ENCODE measurements around the gene GDA. TPM values are rescaled to one million over a fixed set of nuclear protein-coding genes. Genes with fewer than 3 reads are reported as not detected.
"Not testable (repeated sequence)": the region's sequence is repeated elsewhere in the genome, so short reads cannot be mapped to it uniquely, and the experiment has no call there.

Gene GDA
- total and polyA plus RNA-seq, 4 donors = 0.88 to 4.3 (median 2.8) TPM

- H3K27me3 ChIP-seq (ENCODE audit: control insufficient read depth, insufficient read depth, low read length) = no peaks in the 10 kb centered on the region
- H3K9me3 ChIP-seq (ENCODE audit: control insufficient read depth, insufficient read depth, low read length) = no peaks in the 10 kb centered on the region
- H3K4me3 ChIP-seq (ENCODE audit: low read depth, low read length) = no peak overlapping the region
- 91% methylated on average over 3 of the region's 3 CpGs for WGBS (ENCODE audit: insufficient coverage)
- H3K4me1 ChIP-seq (ENCODE audit: control insufficient read depth, insufficient read depth, low read length) = no peaks in the 10 kb centered on the region
- DNase-seq (ENCODE audit: low read depth in 4 of 6, low spot score in 6 of 6) = no peak
- no peaks in the 10 kb centered on the region for H3K36me3 ChIP-seq (ENCODE audit: control insufficient read depth, insufficient read depth, low read length)
- H3K27ac ChIP-seq (ENCODE audit: low read depth, low read length) = no peak overlapping the region
Measured at GRCh38 chr9:72257814-72258213, 108.6 kb downstream of the GDA start.

GRCh38 chr9:72262063-72262462 is 112.8 kb downstream of the GDA start:
- Histone ChIP-seq H3K4me3 (ENCODE audit: low read depth, low read length) (no peak overlapping the region), H3K27ac (ENCODE audit: low read depth, low read length) (no peak overlapping the region), H3K4me1 (ENCODE audit: control insufficient read depth, insufficient read depth, low read length) (no peaks in the 10 kb centered on the region), H3K9me3 (ENCODE audit: control insufficient read depth, insufficient read depth, low read length) (no peaks in the 10 kb centered on the region), H3K27me3 (ENCODE audit: control insufficient read depth, insufficient read depth, low read length) (no peaks in the 10 kb centered on the region), H3K36me3 (ENCODE audit: control insufficient read depth, insufficient read depth, low read length) (no peaks in the 10 kb centered on the region)
- WGBS (ENCODE audit: insufficient coverage) = 77% methylated on average over 2 of the region's 2 CpGs
- DNase-seq (ENCODE audit: low read depth in 4 of 6, low spot score in 6 of 6) = no peak

DNA sequence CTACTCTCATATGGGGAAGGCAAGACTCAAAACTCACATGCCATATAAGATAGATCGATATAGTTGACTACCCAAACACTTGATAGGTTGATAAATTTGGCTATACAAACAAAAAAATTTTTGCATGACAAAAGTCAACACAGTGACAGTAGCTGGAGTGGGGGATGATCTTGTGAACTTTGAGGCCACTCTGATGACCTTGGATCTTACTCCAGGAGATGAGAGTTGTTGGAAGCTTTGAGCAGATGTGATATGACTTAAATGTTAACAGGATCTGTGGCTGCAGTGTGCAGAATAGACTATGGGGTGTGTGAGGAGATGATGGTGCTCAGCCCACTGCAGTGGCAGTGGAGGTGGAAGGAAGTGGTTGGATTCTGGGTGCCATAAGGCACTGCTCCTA is 114.3 kb downstream of the GDA start:
- DNase-seq (ENCODE audit: low read depth in 4 of 6, low spot score in 6 of 6) = no peak
- H3K36me3 ChIP-seq (ENCODE audit: control insufficient read depth, insufficient read depth, low read length) = no peaks in the 10 kb centered on the region
- H3K9me3 ChIP-seq (ENCODE audit: control insufficient read depth, insufficient read depth, low read length) = no peaks in the 10 kb centered on the region
- no peaks in the 10 kb centered on the region for H3K4me1 ChIP-seq (ENCODE audit: control insufficient read depth, insufficient read depth, low read length)
- H3K27ac ChIP-seq (ENCODE audit: low read depth, low read length) = no peak overlapping the region
- no CpG with 5 or more reads among the region's 1 CpG for WGBS (ENCODE audit: insufficient coverage)
- no peak overlapping the region for H3K4me3 ChIP-seq (ENCODE audit: low read depth, low read length)
- no peaks in the 10 kb centered on the region for H3K27me3 ChIP-seq (ENCODE audit: control insufficient read depth, insufficient read depth, low read length)

DNA sequence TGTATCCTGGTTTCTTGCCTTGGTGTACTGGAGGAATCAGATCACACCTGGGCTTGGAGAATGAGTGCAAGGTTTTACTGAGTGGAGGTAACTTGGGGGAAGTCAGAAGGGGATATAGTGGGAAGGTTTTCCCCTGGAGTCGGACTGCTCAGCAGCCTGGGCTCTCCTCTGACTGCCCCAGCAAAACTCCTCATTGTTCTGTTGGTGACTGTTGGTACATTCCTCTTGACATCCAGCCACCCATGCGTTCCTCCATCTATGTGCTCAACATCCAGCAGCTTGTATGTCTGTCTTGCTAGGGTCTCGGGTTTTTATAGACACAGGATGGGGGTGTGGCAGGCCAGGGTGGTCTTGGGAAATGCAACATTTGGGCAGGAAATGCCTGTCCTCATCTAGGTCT is 119.7 kb downstream of the GDA start:
- Histone ChIP-seq H3K36me3 (ENCODE audit: control insufficient read depth, insufficient read depth, low read length) (no peaks in the 10 kb centered on the region), H3K4me1 (ENCODE audit: control insufficient read depth, insufficient read depth, low read length) (no peaks in the 10 kb centered on the region), H3K27ac (ENCODE audit: low read depth, low read length) (no peak overlapping the region), H3K27me3 (ENCODE audit: control insufficient read depth, insufficient read depth, low read length) (no peaks in the 10 kb centered on the region), H3K4me3 (ENCODE audit: low read depth, low read length) (no peak overlapping the region), H3K9me3 (ENCODE audit: control insufficient read depth, insufficient read depth, low read length) (no peaks in the 10 kb centered on the region)
- no peak for DNase-seq (ENCODE audit: low read depth in 4 of 6, low spot score in 6 of 6)
- no CpG with 5 or more reads among the region's 3 CpGs for WGBS (ENCODE audit: insufficient coverage)

DNA sequence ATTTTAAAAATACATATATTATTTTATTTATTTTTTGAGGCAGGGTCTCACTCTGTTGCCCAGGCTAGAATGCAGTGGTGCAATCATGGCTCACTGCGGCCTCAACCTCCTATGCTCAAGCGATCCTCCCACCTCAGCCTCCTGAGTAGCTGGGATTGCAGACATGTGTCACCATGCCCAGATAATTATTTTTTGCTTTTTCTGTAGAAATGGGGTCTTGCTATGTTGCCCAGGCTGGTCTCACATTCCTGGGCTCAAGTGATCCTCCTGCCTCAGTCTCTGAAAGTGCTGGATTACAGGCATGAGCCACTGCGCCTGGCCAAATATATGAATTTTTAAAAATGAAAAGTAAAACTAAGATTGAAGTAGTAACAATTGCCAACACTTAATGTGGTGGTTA is 121.1 kb downstream of the GDA start:
- not testable (repeated sequence) for H3K9me3 ChIP-seq (ENCODE audit: control insufficient read depth, insufficient read depth, low read length); H3K27ac ChIP-seq (ENCODE audit: low read depth, low read length); H3K4me1 ChIP-seq (ENCODE audit: control insufficient read depth, insufficient read depth, low read length); DNase-seq (ENCODE audit: low read depth in 4 of 6, low spot score in 6 of 6); H3K36me3 ChIP-seq (ENCODE audit: control insufficient read depth, insufficient read depth, low read length); H3K27me3 ChIP-seq (ENCODE audit: control insufficient read depth, insufficient read depth, low read length); H3K4me3 ChIP-seq (ENCODE audit: low read depth, low read length)
- no CpG with 5 or more reads among the region's 3 CpGs for WGBS (ENCODE audit: insufficient coverage)

DNA sequence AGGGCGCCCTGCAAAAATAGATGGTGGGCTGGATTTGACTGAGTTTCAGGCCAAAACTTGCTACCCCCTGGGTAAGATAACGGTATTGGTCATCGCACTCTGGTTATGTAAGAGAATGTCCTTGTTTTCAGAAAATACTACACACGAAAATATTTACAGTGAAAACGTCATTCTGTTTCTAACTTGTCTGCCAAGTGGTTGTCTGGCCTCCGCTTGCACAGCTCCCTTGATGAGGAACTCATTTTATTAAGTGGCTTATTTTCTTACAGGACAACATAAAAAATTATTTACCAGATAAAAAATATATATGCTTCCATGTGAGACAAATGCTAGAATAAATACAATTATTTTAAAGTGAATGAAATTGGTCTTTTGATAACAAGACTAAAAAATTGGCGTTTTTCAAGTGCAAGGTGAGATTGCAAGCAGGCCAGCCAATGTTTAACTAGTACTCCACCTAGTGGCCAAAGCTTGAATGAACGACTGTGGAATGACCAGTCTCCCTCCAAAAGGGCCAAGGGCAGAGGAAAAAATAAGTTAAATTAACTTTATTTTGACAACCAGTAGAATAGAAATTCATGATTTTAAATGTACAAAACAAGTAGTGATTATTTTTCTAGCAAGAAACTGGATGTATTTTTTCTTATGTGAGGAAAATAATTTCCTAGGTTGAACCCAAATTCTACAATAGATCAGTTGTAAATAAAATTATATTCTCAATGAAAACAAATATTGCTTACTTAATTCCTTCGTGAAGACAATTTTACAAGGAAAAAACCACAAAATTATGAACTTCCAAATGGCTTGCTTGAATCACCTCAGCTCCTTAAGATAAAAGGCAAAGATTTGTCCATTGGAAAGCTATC is 122.6 kb downstream of the GDA start:
- Histone ChIP-seq H3K27ac (ENCODE audit: low read depth, low read length) (no peak overlapping the region), H3K9me3 (ENCODE audit: control insufficient read depth, insufficient read depth, low read length) (no peaks in the 10 kb centered on the region), H3K4me1 (ENCODE audit: control insufficient read depth, insufficient read depth, low read length) (no peaks in the 10 kb centered on the region), H3K36me3 (ENCODE audit: control insufficient read depth, insufficient read depth, low read length) (no peaks in the 10 kb centered on the region), H3K4me3 (ENCODE audit: low read depth, low read length) (no peak overlapping the region), H3K27me3 (ENCODE audit: control insufficient read depth, insufficient read depth, low read length) (no peaks in the 10 kb centered on the region)
- no CpG with 5 or more reads among the region's 9 CpGs for WGBS (ENCODE audit: insufficient coverage)
- DNase-seq (ENCODE audit: low read depth in 4 of 6, low spot score in 6 of 6) = peak in 5 of 6 donors; percentile 35 to 87 (median 62)

GRCh38 chr9:72274441-72274840 is 125.2 kb downstream of the GDA start:
- no peak for DNase-seq (ENCODE audit: low read depth in 4 of 6, low spot score in 6 of 6)
- Histone ChIP-seq H3K36me3 (ENCODE audit: control insufficient read depth, insufficient read depth, low read length) (no peaks in the 10 kb centered on the region), H3K9me3 (ENCODE audit: control insufficient read depth, insufficient read depth, low read length) (no peaks in the 10 kb centered on the region), H3K27me3 (ENCODE audit: control insufficient read depth, insufficient read depth, low read length) (no peaks in the 10 kb centered on the region), H3K4me1 (ENCODE audit: control insufficient read depth, insufficient read depth, low read length) (no peaks in the 10 kb centered on the region), H3K27ac (ENCODE audit: low read depth, low read length) (no peak overlapping the region), H3K4me3 (ENCODE audit: low read depth, low read length) (no peak overlapping the region)
- WGBS (ENCODE audit: insufficient coverage) = 96% methylated on average over 3 of the region's 4 CpGs

- no peaks in the 10 kb centered on the region for H3K4me1 ChIP-seq (ENCODE audit: control insufficient read depth, insufficient read depth, low read length)
- no peaks in the 10 kb centered on the region for H3K27me3 ChIP-seq (ENCODE audit: control insufficient read depth, insufficient read depth, low read length)
- no peak overlapping the region for H3K27ac ChIP-seq (ENCODE audit: low read depth, low read length)
- H3K4me3 ChIP-seq (ENCODE audit: low read depth, low read length) = no peak overlapping the region
- no peaks in the 10 kb centered on the region for H3K9me3 ChIP-seq (ENCODE audit: control insufficient read depth, insufficient read depth, low read length)
- no peak for DNase-seq (ENCODE audit: low read depth in 4 of 6, low spot score in 6 of 6)
- H3K36me3 ChIP-seq (ENCODE audit: control insufficient read depth, insufficient read depth, low read length) = no peaks in the 10 kb centered on the region
- WGBS (ENCODE audit: insufficient coverage) = 80% methylated on average over 1 of the region's 3 CpGs
Measured at GRCh38 chr9:72274916-72275315, 125.7 kb downstream of the GDA start.

DNA sequence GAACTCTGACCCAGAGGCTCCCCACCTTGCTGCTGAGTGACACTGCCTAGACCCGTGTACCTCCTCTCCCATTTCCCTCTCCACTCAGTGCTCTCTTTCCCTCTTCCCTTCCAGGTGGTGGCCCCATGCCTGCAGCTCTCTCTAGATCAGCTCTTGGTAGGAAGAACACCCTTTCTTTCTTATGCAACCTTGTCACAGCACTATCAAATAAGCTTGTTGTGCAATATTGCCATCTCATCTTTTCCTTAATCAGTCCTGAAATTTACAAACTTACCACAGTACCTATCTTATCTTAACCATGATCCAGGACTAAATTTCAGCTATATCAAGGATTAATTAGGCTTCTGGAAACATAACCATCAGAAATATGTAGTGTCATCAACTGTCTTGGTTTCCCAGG is 127.2 kb downstream of the GDA start:
- no peaks in the 10 kb centered on the region for H3K27me3 ChIP-seq (ENCODE audit: control insufficient read depth, insufficient read depth, low read length)
- no peak overlapping the region for H3K4me3 ChIP-seq (ENCODE audit: low read depth, low read length)
- H3K27ac ChIP-seq (ENCODE audit: low read depth, low read length) = no peak overlapping the region
- WGBS (ENCODE audit: insufficient coverage) = 67% methylated on average over 1 of the region's 1 CpG
- H3K36me3 ChIP-seq (ENCODE audit: control insufficient read depth, insufficient read depth, low read length) = no peaks in the 10 kb centered on the region
- no peak for DNase-seq (ENCODE audit: low read depth in 4 of 6, low spot score in 6 of 6)
- no peaks in the 10 kb centered on the region for H3K4me1 ChIP-seq (ENCODE audit: control insufficient read depth, insufficient read depth, low read length)
- no peaks in the 10 kb centered on the region for H3K9me3 ChIP-seq (ENCODE audit: control insufficient read depth, insufficient read depth, low read length)

- H3K4me1 ChIP-seq (ENCODE audit: control insufficient read depth, insufficient read depth, low read length) = no peaks in the 10 kb centered on the region
- no CpG with 5 or more reads among the region's 2 CpGs for WGBS (ENCODE audit: insufficient coverage)
- H3K9me3 ChIP-seq (ENCODE audit: control insufficient read depth, insufficient read depth, low read length) = no peaks in the 10 kb centered on the region
- no peaks in the 10 kb centered on the region for H3K27me3 ChIP-seq (ENCODE audit: control insufficient read depth, insufficient read depth, low read length)
- no peak overlapping the region for H3K27ac ChIP-seq (ENCODE audit: low read depth, low read length)
- DNase-seq (ENCODE audit: low read depth in 4 of 6, low spot score in 6 of 6) = no peak
- H3K36me3 ChIP-seq (ENCODE audit: control insufficient read depth, insufficient read depth, low read length) = no peaks in the 10 kb centered on the region
- no peak overlapping the region for H3K4me3 ChIP-seq (ENCODE audit: low read depth, low read length)
Measured at GRCh38 chr9:72278959-72279358, 129.7 kb downstream of the GDA start.

Data from spinal cord (tissue), 10 donors.